LNCAP (cell line): ENCODE data around the gene PTPN11.
A peak's percentile ranks its signal among the peaks of the same experiment; 100 is the strongest.

ENCODE experiments used
- TF ChIP-seq, protein P1 (sequence below): fragments of 450-650 bp; IDR thresholded peaks from 2 replicates; pipeline ENCODE4 v1.5.1; 2017; ENCODE audit warnings: mild to moderate bottlenecking

PTPN11 gene

DNA sequence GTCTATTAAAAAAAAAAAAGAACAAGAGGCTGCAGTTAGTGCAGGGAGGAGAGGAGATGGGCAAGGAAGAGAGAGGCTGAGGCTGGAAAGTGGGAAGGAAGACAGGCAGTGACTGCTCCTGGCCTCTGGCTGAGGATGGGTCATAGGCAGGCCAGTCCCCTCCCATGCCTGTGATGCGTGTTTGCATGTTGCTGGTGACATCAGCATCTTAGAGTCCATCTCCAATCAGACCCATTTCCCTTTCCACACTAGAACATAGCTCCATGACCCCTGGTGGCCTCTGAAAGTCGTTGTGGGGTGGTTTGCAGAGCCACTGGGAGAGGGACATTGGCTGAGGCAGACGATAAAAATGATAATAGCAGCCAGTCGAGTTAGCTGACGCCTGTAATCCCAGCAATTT lies 132.9 kb downstream of the PTPN11 start:
- TF ChIP-seq, protein P1, sequence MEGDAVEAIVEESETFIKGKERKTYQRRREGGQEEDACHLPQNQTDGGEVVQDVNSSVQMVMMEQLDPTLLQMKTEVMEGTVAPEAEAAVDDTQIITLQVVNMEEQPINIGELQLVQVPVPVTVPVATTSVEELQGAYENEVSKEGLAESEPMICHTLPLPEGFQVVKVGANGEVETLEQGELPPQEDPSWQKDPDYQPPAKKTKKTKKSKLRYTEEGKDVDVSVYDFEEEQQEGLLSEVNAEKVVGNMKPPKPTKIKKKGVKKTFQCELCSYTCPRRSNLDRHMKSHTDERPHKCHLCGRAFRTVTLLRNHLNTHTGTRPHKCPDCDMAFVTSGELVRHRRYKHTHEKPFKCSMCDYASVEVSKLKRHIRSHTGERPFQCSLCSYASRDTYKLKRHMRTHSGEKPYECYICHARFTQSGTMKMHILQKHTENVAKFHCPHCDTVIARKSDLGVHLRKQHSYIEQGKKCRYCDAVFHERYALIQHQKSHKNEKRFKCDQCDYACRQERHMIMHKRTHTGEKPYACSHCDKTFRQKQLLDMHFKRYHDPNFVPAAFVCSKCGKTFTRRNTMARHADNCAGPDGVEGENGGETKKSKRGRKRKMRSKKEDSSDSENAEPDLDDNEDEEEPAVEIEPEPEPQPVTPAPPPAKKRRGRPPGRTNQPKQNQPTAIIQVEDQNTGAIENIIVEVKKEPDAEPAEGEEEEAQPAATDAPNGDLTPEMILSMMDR = no peak

- TF ChIP-seq, protein P1 = 0 out of 2 replicates have a peak, but pooled peaks have one; percentile 18
These were observed 137.0 kb downstream of the PTPN11 start for GRCh38 chr12:112555621-112556233.

DNA sequence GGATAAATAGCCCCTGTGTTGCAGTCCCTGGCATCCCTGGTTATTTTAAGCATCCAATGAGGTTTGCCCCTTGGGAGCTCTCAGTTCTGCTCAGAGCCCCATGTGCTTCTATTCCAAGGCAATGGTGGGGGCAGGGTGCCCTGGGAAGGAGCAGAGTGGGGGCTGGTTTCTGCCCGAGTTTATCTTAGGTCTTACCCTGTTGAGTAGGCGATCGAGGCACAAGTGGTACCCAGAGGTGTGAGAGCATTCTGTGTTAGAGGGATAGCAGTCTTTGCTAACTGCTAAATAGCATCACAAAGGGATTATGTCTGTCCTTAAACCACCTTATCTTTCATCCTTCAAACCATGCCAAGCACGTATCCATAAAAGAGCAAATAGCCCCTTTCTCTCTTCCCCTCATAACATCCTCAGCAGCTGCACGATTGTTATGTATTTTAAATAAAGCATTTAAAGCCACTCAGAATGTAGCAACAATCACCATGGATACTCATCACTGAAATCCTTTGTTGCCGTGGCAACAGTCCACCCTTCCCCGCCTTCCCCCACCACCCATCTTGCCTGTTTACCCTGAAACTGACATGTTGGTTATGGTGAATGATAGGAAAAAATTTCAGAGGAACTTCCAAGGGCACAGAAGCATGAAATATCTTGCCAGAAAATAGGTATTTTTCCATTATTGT lies 139.3 kb downstream of the PTPN11 start:
- TF ChIP-seq, protein P1 = no peak
